ENCODE results near the gene MND1. TPM values are rescaled to one million over a fixed set of nuclear protein-coding genes. Genes with fewer than 3 reads are reported as not detected.

MND1 gene
- total and polyA plus RNA-seq, 2 of the 8 experiments (the other 6 are each of a cell fraction or from before 2014, with no cell fraction given), result 4.4 to 26.2 TPM

- TF ChIP-seq PHF8 (conservative IDR thresholded peaks at IDR 0.05; ENCODE audit: low read depth, low read length) (no peak), USF2 (IDR thresholded peaks at IDR 0.05; ENCODE audit: low read length) (no peak), CBX8 (IDR thresholded peaks at IDR 0.05; ENCODE audit: borderline replicate concordance, low read depth, low read length) (no peak), SAP30 (IDR thresholded peaks at IDR 0.05; ENCODE audit: insufficient read depth, insufficient replicate concordance, low read length) (no peak)
- no peak overlapping the region for H4K8ac ChIP-seq (ENCODE audit: extremely low read depth, insufficient read depth, low read length)
- 98% methylated on average over 2 of the region's 2 CpGs; no CpG with 5 or more reads in 1 of the 2 experiments for WGBS, 2 experiments (ENCODE audit: extremely low coverage in 1 of 2, insufficient coverage in 1 of 2, insufficient read length in 1 of 2, insufficient replicate concordance in 2 of 2, low coverage in 1 of 2, low lambda C conversion rate in 2 of 2, missing lambda C conversion rate in 1 of 2)
- no peaks in the 10 kb centered on the region for H3K23me2 ChIP-seq (ENCODE audit: low read depth, low read length)
- ChIA-PET POLR2A (ENCODE audit: partially characterized antibody) (no interaction called here), CTCF (ENCODE audit: partially characterized antibody) (interaction anchor here (0.6 kb wide), 1 partner anchor 324 kb away, joined by 3 read pairs; no protein-coding TSS in a partner anchor)
- no peak overlapping the region for H3K18ac ChIP-seq (ENCODE audit: extremely low read depth, low read length)
- H2BK12ac ChIP-seq (ENCODE audit: low read depth, low read length), result no peak overlapping the region
- no peak overlapping the region for H2BK5ac ChIP-seq (ENCODE audit: low read depth, low read length)
- no peaks in the 10 kb centered on the region for H3K9me3 ChIP-seq (ENCODE audit: insufficient read depth in 2 of 2, low read depth in 1 of 2, low read length in 1 of 2)
- H3K79me1 ChIP-seq (ENCODE audit: low read depth, low read length), result no peaks in the 10 kb centered on the region
- H3K27me3 ChIP-seq (replicated peaks in 1 of 4; ENCODE audit: control insufficient read depth in 3 of 4, extremely low read depth in 1 of 4, insufficient read depth in 3 of 4, low read length in 3 of 4), result no peaks in the 10 kb centered on the region
- no peak overlapping the region for H3K23ac ChIP-seq (ENCODE audit: insufficient read length)
- no peak overlapping the region for H2BK120ac ChIP-seq (replicated peaks; ENCODE audit: low read depth, low read length)
- H3K79me2 ChIP-seq (ENCODE audit: control insufficient read depth in 1 of 2, insufficient read depth in 2 of 2, low read length in 2 of 2), result no peaks in the 10 kb centered on the region
- no peak overlapping the region for H4K5ac ChIP-seq (ENCODE audit: insufficient read length, low read depth, low read length)
- H4K20me1 ChIP-seq (replicated peaks in 1 of 2; ENCODE audit: control insufficient read depth in 1 of 2, insufficient read depth in 2 of 2, low read length in 2 of 2), result peaks cover 0 to 2% of the 10 kb centered on the region in 2 experiments
- no peak overlapping the region for H2AFZ ChIP-seq (ENCODE audit: low read length)
- H4K91ac ChIP-seq (replicated peaks; ENCODE audit: insufficient read length, low read length), result no peak overlapping the region
- H3K4ac ChIP-seq (replicated peaks; ENCODE audit: insufficient read length, low read depth, low read length), result no peak overlapping the region
- H3K4me1 ChIP-seq (replicated peaks in 1 of 4; ENCODE audit: control insufficient read depth in 3 of 4, insufficient read depth in 4 of 4, low read length in 3 of 4), result no peaks in the 10 kb centered on the region
- H3K27ac ChIP-seq (ENCODE audit: low read depth, low read length), result no peak overlapping the region
- peaks cover 0 to 12% (median 4%) of the 10 kb centered on the region in 4 experiments; a peak in 4 of 8 replicates for H3K36me3 ChIP-seq (ENCODE audit: control insufficient read depth in 2 of 4, insufficient read depth in 4 of 4, low read length in 3 of 4)
- no peak overlapping the region for H3K9ac ChIP-seq (replicated peaks in 1 of 4; ENCODE audit: extremely low read depth in 1 of 4, low read depth in 3 of 4, low read length in 3 of 4)
- H2BK20ac ChIP-seq (ENCODE audit: low read length), result no peak overlapping the region
- no peak for DNase-seq (ENCODE audit: low read depth in 1 of 2, low spot score in 2 of 2)
- no peak for FAIRE-seq
- H2BK15ac ChIP-seq (ENCODE audit: low read length), result no peak overlapping the region
- H3K14ac ChIP-seq (ENCODE audit: insufficient read length), result no peak overlapping the region
- H3K4me2 ChIP-seq (ENCODE audit: insufficient read depth in 1 of 2, low read depth in 2 of 2, low read length in 2 of 2), result no peak overlapping the region
- H3K56ac ChIP-seq (replicated peaks; ENCODE audit: insufficient read length, low read depth, low read length), result no peak overlapping the region
- no peak overlapping the region for H2AK5ac ChIP-seq (ENCODE audit: low read depth, low read length)
- no peak overlapping the region for H3K4me3 ChIP-seq (ENCODE audit: extremely low read depth in 1 of 4, insufficient read depth in 2 of 4, low read depth in 3 of 4, low read length in 4 of 4)
These were observed 11.6 kb upstream of the MND1 start for GRCh38 chr4:153332936-153333335.

Measured in H1 (cell line).